ENCODE data around the gene SNX30.

Gene SNX30

DNA sequence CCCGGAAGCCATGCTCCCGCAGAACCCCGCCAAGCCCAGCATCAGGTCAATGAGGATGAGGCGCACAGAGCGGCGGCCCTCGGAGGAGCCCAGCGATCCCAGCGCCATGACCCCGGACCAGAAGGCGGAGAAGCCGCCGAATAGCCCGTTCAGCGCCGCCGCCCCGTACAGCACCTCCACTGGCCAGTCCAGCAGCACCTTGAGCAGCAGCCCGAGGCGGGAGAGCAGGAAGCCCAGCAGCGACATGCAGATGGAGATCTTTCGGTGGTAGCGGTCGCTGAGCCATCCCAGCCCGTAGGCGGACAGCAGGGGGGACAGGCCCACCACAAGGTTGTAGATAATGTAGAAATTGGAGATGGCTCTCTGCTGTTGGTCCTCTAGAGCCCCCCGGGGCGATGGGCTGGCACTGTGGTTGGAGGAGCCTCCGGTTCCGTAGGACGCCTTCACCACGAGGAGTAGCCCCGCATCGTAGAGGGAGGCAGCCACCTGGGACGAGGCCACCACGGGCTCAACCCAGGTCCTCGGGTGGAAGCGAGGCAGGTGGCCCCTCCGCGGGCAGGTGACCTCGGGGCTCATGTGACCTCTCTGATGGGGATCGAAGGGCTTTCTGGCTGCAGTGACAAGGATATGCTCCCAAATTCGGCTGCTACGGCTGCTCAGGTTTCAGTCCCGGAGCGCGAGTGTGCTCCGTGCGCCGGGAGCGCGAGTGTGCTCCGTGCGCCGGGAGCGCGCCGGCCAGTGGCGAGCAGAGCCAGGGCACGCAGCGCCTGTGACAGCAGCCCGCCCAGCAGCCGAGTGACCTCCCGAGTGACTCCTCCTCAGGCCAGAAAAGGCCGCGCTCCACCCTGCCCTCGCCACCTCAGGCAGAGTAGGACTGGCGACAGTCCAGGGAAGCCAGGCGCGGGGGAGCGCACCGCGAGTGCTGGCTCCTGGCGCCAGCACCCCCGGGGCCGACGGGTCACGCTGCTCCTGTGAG lies 139.8 kb downstream of the SNX30 start, which contains the start of gene SLC46A2:
Gene SLC46A2 (minus strand): TSS at position 771 of the 976 bp plus-strand sequence. CDS start 195 bp downstream, at position 576.
- DNase-seq, result no peak

DNA sequence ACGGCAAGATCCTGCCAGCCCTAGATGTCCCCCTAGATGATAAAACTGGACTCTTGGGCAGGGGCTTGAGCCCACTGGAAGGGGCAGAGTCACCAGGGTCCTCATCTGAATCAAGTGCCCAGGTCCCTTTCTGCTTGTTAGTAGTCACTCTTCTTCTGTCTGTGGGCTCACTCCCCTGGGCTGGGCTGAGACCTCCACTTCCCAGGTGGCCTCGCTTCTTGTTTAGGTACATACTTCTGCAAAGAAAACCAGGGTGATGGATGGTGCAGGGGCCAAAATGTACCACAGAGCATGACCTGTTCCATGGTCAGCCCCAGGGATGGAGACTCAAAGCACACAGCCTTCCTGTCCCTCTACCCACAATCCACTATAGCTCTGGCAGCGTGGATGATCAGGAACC lies 141.0 kb downstream of the SNX30 start:
- DNase-seq, result no peak

DNA sequence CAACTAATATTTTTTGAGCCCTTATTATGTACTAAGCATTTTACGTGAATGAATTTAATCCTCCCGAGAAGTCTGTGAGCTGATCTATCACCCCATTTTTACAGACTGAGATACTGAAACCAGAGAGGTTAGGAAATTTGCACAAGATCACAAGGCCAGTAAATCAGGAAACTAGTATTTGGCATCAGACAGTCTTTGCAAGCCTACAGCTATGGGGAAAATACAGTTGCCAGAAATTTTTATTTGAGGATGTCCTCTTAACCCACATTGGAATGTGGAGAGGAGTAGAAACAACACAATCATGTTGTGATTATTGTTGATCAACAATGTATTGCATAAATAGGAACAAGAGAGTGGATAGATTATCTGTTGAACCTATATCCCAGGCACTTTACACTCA lies 142.4 kb downstream of the SNX30 start:
- no peak for DNase-seq

DNA sequence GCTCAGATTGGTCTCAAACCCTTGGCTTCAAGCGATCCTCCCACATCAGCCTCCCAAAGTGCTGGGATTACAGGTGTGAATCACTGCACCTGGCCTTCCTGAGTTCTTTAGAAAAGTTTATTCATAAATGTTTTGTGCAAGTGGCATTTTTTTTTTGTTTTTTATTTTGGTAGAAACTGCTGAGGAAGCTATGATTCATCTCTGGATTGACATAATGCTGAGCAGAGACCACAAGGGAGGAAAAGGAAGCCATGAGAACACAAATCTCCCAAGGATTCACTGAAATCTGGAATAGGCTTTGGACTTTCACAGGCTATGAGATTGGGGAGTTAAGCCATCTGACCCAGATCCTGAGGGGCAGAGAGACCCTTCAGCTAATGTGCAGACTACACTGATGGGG lies 143.5 kb downstream of the SNX30 start:
- DNase-seq, result no peak

DNA sequence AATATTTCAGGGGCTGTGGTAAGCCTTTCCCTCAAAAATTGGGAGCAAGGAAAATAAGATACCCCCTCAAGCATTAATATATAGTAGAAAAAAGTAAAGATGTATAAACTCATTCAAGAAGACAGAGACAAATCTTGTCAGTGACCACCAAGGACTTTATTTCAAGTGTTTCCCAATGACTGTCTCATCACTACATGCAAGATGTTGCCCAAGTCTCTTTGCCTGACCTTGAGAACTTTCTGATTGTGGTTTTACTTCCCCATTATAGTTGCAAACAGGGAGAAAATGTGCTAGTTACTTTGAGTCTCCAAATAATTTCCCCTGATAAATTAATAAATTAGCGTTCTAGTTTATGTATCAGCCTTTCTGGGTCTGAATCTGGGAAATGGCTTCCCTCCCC lies 144.1 kb downstream of the SNX30 start:
- no peak for DNase-seq

GRCh38 chr9:112896131-112896530 lies 145.6 kb downstream of the SNX30 start:
- no peak for DNase-seq

GRCh38 chr9:112898872-112899311 lies 148.3 kb downstream of the SNX30 start:
- no peak for DNase-seq

- no peak for DNase-seq
Observed at GRCh38 chr9:112900488-112900887, 149.9 kb downstream of the SNX30 start.

DNA sequence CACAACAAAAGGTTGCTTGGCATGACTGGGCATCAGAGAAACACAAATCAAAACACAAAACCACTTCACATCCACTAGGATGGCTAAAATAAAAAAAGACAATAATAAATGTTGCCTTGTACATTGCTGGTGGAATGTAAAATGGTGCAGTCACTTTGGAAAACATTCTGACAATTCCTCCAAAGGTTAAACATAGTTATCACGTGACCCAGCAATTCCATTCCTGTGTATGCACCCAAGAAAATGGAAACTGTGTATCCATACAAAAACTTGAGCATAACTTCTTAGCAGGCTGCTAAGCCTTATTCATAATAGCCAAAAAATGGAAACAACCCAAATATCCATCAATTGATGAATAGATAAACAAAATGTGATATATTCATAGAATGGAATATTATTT lies 150.3 kb downstream of the SNX30 start:
- DNase-seq, result no peak

DNA sequence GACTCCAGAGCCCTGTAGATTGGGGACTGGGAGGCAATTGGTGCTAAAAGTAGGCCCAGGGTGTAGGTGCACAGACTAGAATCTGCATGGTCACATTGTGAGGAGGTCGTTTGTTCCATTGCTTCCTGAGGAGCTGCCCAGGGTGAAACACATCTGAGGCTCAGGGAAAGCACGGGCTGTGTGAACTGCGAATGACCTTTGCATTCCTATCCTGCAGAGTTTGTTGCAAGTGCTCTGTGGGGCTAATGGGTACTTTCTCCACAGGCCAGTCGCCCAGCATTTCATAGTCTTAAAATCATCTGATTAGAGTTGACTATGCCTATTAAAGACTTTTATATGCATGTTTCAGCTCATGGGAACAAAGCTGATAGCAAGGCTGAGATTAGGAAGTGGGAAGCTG lies 154.5 kb downstream of the SNX30 start:
- DNase-seq, result no peak

- DNase-seq, result no peak
Observed at GRCh38 chr9:112911736-112912135, 161.2 kb downstream of the SNX30 start.

- no peak for DNase-seq
Observed at GRCh38 chr9:112912636-112913035, 162.1 kb downstream of the SNX30 start.

GRCh38 chr9:112913326-112913725 lies 162.8 kb downstream of the SNX30 start:
- DNase-seq, result no peak

- no peak for DNase-seq
Observed at GRCh38 chr9:112914524-112914923, 164.0 kb downstream of the SNX30 start.

GRCh38 chr9:112917047-112917986 lies 166.8 kb downstream of the SNX30 start:
- no peak for DNase-seq

- no peak for DNase-seq
Observed at GRCh38 chr9:112917987-112918362, 167.4 kb downstream of the SNX30 start.

GRCh38 chr9:112921549-112921948 lies 171.0 kb downstream of the SNX30 start:
- DNase-seq, result no peak
